GM13977 (cell line): Measurements from ENCODE around the gene LRRC18.

Source experiments
- DNase-seq: peaks from one replicate; pipeline ENCODE4 v3.0.0; 2012; ENCODE audit warnings: low spot score
- in situ Hi-C: fragments of 300-500 bp; cut with MboI; formaldehyde crosslinking; loops from one replicate; pipeline ENCODE4 v1.12.0; 2022; ENCODE audit warnings: low sequenced_read_pairs, low pct_unique_long_range_greater_than_20kb, mixed read lengths, inconsistent platforms; ENCODE audit not compliant: unreplicated experiment
- TF ChIP-seq, protein P1 (sequence below): IDR thresholded peaks from 2 replicates; pipeline ENCODE4 v1.5.1; 2012; ENCODE audit warnings: mild to moderate bottlenecking, control low read depth; ENCODE audit not compliant: insufficient read depth; ENCODE audit errors: extremely low read depth, missing control alignments

The LRRC18 gene

DNA sequence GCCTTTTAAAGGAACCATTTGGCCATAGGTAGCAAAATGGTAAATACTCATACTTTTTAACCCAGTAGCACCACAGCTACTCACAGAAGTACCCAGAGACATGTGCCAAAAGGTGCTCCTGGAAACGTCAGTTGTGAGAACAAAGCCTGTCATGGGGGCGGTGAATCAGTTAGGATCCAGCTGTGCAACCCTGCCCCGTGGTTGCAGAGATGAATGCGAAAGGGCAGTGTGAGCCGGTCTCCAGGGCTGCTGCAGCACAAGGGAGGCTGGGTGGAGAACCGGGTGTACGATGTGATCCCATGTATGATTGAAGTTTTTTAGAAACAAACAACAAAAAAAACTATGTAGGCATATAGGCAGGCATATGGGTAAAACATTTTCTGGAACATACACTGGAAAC, 1.3 kb upstream of the LRRC18 start:
- no peak for DNase-seq
- TF ChIP-seq, protein P1, sequence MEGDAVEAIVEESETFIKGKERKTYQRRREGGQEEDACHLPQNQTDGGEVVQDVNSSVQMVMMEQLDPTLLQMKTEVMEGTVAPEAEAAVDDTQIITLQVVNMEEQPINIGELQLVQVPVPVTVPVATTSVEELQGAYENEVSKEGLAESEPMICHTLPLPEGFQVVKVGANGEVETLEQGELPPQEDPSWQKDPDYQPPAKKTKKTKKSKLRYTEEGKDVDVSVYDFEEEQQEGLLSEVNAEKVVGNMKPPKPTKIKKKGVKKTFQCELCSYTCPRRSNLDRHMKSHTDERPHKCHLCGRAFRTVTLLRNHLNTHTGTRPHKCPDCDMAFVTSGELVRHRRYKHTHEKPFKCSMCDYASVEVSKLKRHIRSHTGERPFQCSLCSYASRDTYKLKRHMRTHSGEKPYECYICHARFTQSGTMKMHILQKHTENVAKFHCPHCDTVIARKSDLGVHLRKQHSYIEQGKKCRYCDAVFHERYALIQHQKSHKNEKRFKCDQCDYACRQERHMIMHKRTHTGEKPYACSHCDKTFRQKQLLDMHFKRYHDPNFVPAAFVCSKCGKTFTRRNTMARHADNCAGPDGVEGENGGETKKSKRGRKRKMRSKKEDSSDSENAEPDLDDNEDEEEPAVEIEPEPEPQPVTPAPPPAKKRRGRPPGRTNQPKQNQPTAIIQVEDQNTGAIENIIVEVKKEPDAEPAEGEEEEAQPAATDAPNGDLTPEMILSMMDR, result no peak
- in situ Hi-C loops, result no loop called here

DNA sequence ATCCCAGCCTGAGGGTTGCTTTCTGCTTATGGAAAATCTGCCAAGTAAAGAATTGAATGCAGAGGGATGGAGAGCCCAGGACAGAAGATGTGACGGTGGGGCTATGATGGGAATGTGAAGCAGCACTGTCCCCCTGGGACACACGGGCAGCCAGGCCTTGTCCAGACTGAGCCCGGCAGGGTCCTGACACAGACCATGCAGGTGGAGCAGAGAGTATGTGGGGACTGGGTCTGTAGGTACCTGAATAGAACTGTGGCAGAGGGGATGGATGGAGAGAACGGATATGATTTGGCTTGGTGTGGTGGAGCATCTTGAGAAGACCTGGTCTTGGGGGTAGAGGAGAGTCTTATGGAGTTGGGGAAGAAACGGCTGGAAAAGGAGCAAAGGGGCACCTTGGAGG, 732 bp upstream of the LRRC18 start:
- in situ Hi-C loops, result no loop called here

DNA sequence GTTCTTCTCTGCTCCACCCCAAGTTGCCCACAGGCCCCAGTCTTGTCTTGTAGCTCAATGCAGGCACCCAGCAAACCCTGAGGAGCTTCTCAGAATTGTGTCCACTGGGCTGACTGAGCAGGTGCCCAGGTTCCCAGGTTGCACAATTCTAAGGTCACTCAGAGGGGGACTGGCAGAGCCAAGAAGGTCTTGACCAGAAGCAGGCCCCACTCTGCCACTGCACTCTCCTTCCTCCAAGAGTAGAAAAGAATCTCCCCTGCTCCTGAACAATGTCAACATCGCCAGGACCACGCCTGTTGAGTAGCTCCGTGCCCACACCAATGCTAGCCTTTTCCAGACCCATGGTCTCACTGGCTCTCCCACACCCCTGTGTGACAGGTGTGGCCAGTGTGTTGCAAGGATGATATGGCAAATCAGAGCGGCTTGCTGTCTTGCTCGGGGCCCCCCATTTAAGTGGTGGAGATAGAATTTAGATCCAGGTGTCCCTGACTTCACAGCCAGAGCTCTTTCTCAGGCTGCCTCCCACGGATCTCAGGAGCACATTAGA, 577 bp downstream of the LRRC18 start:
- TF ChIP-seq, protein P1, result no peak
- DNase-seq, result no peak
- in situ Hi-C loops, result no loop called here

More for the DNA sequence above, 732 bp upstream of the LRRC18 start:
- DNase-seq, result no peak
- TF ChIP-seq, protein P1, result no peak

DNA sequence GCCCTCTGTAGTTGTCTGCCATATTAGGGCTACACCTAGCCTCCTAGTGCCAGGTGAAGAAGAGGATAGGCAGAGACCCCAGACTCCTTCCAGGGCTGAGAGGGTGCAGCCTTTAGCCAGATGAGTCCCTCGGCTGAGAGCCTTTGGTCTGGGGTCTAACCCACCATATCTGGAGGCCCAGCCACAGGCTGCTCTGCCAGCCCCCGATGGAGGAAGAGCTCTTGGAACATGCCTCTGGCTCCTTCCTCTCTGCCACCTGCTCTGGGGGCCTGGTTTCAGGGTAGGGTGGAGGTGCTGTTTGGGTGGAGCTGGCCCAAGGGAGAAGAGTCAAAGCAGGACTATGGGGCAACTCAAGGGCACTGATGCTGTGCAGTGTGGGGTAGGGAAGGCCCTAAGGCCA, 1.4 kb downstream of the LRRC18 start:
- TF ChIP-seq, protein P1, result no peak
- in situ Hi-C loops, result no loop called here
- DNase-seq, result no peak

DNA sequence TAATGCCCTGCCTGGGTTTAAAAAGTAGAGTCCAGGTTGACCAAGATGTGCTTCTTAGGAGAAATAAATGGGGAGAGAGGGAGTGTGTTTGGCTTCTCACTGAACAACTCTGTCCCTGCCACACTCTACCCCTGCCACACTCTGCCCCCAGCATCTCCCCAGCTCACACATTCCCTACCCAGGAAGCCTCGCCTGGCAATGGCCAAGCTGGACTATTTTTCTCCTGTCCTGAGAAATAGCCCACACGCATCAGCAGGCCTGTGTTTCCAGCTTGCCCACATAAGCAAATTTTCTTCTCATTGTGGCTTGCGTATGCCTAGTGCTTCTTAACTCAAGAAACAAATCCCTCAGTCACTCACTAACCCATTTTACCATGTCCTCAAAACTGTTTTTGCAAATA, 1.8 kb downstream of the LRRC18 start:
- in situ Hi-C loops, result no loop called here

DNA sequence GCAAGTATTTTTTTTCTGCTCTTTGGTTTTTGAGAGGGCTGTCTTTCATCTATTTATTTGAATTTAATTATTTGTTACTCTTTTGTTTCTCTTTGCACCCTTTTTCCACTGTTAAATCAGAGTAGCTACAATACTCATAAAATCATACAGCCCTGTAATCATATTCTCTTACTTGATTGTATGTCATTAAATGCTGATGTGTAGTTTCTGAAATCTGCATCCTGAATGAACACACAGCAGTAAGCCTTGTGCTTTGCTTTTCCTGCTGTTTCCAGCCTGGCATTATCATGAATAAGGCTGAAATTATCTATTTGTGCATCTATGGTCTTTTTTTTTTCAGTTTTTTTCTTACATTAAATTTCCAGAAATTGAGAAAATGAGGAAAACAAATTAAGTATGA, 4.1 kb downstream of the LRRC18 start:
- TF ChIP-seq, protein P1, result no peak
- in situ Hi-C loops, result no loop called here

More for the DNA sequence above, 1.8 kb downstream of the LRRC18 start:
- DNase-seq, result no peak
- TF ChIP-seq, protein P1, result no peak

More for the DNA sequence above, 4.1 kb downstream of the LRRC18 start:
- no peak for DNase-seq
